Measurements from ENCODE around the gene JADE1.

The JADE1 gene

DNA sequence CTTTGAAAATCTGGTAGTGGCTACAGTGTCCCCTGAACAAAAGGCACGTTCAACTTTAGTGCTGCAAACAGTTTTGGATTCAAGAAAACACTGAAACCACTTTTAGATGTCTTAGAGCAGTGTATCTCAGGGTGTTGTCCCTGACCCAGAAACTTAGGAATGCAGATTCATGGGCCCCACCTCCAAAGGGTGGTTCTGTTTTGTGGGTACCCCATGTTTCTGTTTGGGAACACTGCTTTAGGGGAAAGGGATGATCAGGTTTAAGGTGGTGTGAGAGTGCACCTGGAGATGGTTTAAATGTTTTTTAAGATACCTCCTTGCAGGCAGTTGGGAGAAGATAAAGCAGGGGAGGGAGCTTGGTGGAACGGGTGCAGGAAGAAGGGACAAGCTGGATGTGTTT lies 55.6 kb downstream of the JADE1 start:
- DNase-seq (ENCODE audit: low spot score): no peak
- TF ChIP-seq, protein P1, sequence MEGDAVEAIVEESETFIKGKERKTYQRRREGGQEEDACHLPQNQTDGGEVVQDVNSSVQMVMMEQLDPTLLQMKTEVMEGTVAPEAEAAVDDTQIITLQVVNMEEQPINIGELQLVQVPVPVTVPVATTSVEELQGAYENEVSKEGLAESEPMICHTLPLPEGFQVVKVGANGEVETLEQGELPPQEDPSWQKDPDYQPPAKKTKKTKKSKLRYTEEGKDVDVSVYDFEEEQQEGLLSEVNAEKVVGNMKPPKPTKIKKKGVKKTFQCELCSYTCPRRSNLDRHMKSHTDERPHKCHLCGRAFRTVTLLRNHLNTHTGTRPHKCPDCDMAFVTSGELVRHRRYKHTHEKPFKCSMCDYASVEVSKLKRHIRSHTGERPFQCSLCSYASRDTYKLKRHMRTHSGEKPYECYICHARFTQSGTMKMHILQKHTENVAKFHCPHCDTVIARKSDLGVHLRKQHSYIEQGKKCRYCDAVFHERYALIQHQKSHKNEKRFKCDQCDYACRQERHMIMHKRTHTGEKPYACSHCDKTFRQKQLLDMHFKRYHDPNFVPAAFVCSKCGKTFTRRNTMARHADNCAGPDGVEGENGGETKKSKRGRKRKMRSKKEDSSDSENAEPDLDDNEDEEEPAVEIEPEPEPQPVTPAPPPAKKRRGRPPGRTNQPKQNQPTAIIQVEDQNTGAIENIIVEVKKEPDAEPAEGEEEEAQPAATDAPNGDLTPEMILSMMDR (IDR thresholded peaks at IDR 0.05; ENCODE audit: extremely low read depth, missing control alignments): no peak

DNA sequence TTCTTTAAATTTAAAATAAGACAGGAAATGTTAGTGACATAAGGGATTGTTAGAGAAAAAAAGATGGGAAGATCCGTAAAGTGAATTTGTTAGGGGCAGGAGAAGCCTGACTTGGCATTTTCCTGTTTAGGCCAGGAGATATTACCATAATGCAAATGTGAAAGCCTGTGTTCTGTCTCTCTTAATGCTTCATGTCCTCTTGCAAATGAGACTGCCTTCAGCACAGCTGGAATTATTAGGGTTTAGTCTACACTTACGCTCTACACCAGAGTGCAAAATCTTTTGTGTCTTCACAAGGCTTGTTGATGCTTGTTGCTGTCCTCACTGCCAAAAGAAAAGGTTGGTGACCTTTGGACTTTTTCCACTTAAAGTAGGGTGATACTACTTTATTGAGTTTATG lies 56.8 kb downstream of the JADE1 start:
- TF ChIP-seq, protein P1 (IDR thresholded peaks at IDR 0.05; ENCODE audit: extremely low read depth, missing control alignments): no peak
- DNase-seq (ENCODE audit: low spot score): no peak

DNA sequence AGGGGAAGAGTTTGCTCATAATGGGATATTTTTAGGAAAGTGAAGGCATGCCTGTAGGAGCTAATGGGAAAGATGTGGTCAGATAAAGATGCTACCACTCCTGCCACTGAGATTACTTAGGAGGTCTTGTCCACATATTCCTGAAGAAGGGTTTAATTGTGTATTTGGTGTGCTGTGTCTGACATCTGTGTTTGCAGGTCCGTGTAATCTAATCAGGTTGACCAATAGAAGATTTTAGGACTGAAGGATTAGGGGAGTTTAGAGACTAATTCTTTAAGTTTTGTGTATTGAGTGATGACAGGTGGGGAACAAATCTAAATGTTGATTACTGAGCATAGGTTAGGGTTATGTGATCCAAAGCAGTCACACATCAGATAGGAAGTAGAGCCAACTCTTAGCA lies 57.2 kb downstream of the JADE1 start:
- TF ChIP-seq, protein P1 (IDR thresholded peaks at IDR 0.05; ENCODE audit: extremely low read depth, missing control alignments): no peak
- DNase-seq (ENCODE audit: low spot score): no peak

DNA sequence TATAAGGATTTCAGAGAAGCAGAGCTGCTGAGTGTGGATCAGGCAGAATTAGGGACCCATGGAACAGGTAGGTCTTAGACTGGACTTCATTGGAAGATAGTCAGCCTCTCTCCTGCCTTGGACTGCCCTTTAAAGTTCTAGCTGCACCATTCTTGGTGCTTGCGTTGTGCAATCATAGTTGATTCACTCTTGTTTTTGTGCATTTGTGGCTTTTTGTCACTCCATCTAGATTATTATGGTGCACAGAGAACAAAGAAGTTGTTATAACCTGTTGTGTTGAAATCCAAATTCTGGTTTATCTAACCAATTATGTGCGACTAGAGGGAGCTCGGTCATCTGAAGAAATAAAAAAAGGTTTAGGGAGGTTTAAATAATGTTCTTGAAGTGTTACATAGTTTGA lies 59.3 kb downstream of the JADE1 start:
- DNase-seq (ENCODE audit: low spot score): no peak

DNA sequence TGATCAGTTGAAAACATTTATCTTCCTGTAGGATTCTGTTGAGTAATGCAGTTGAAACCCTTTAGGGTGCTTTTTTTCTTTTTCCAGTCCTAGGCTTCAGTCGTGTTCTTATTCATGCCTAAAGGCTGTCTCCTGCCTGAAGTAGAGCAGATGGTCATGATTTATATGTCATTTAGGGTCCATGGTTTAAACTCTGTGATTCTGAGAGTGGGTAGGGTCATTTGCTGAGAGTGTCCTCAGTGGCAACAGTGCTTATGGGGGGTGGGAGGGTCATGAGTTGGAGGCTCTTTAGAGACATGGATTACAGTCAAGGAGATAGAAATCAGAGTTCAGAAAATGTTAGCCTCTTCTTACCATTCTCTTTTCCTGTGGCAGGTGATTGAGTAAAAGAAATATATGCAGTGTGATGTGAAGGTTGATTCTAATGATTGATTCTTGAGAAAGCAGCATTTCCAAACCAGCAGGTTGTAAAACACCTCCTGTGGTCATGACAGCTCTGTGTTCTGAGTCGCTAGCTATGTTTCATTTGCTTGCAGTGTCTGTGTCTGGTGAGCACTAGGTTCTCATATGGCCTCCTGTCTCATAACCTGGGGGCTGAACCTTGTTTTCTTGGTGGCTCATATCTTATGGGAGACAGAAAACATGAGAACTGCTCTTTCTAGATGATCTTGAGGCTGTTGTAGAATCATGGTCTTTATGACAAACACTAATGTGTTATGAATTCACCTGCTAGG lies 60.4 kb downstream of the JADE1 start:
- TF ChIP-seq, protein P1 (IDR thresholded peaks at IDR 0.05; ENCODE audit: extremely low read depth, missing control alignments): no peak
- DNase-seq (ENCODE audit: low spot score): no peak

More for the DNA sequence above, 59.3 kb downstream of the JADE1 start:
- TF ChIP-seq, protein P1 (IDR thresholded peaks at IDR 0.05; ENCODE audit: extremely low read depth, missing control alignments): no peak

DNA sequence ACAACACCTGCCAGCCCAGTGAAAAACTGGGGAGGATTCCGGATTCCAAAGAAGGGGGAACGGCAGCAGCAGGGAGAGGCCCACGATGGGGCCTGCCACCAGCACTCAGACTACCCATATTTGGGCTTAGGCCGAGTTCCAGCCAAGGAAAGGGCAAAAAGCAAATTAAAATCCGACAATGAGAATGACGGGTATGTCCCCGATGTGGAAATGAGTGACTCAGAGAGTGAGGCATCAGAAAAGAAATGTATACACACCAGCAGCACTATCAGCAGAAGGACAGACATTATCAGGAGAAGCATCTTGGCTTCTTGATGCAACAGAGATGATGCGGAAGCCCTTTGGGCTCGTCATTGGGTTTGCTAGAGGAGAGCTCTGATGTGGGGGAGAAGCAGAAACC lies 62.4 kb downstream of the JADE1 start:
- TF ChIP-seq, protein P1 (IDR thresholded peaks at IDR 0.05; ENCODE audit: extremely low read depth, missing control alignments): no peak
- no peak for DNase-seq (ENCODE audit: low spot score)

DNA sequence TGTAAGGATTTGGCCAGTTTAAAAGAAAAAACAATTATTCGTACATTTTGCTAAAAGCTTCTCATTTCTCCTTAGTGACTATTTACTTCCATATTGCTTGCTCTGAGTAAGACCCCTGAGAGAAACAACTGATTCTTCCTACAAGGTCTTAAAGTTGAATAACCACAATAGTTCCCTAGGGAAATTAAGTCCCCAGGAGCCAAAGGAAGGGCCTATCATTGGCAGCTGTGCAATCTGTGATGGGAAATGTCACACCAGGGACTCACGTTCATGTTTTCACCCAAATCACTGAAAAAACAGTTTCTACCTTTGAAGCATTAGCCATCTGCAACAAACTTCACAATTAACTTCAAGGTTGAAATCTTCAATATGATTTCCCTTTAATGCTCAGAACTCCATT lies 66.7 kb downstream of the JADE1 start:
- TF ChIP-seq, protein P1 (IDR thresholded peaks at IDR 0.05; ENCODE audit: extremely low read depth, missing control alignments): no peak
- no peak for DNase-seq (ENCODE audit: low spot score)
